HG03039 (cell line): ENCODE results near the gene ZNF865.

Source experiments
- ATAC-seq: cut with Tn5 transposase; IDR thresholded peaks from one replicate; pipeline ENCODE4 v1.9.1; 2021; ENCODE audit warnings: mild to moderate bottlenecking, moderate library complexity; ENCODE audit not compliant: unreplicated experiment

The ZNF865 gene

DNA sequence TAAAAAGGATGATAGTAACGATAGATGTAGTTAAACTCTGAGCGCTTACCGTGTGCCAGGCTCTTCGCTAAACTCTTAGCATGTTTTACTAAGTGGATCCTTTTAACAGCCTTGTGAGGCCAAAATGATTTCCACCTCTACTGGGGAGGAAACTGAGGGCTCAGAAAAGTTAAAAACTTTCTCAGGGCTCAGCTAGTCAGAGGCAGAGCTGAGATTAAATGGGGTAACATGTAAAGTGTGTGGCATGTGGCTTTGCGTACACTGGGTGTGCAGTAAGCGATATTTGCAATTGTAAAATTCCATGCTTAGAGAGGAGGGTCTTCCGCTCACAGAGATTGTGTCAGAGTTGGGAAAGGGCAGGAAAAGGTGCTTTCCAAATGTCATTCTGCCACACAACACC lies 51.1 kb downstream of the ZNF865 start:
- ATAC-seq = no peak

DNA sequence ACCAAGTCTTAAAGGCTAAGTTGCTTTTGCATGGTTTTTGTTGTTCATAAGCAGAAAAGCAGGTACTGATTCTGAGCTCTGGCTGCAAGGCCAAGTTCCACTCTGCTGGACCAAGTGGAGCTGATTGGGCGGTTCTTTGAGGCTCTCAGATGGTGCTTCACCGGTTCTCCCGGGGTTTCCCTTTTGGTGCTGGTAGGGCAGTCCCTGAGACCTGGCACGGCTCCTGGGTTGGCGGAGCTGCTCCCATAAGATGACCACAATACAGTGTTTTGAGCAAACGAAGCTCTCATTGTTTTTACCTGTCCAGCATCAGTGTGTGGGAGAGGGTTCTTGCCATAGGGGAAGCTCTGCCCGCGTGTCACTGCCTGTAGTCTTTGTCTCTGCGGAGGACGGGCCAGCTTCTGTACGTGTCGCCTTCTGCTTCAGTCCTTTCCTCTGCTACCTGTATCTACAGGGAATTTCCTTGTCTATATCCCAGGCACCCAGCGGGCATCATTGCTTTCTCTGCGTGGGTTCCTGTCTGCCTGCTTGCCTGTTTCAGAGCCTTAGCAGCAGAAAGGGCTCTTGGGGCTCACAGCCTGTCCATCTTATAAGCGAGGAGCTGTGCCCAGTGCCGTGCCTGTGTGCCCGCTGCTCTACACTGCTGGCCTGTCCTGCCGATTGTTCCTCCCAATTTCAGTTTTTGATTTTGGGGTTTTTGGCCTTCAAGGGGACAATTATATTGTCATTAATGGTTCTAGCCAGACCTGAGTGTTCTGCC lies 51.7 kb downstream of the ZNF865 start:
- ATAC-seq = no peak

DNA sequence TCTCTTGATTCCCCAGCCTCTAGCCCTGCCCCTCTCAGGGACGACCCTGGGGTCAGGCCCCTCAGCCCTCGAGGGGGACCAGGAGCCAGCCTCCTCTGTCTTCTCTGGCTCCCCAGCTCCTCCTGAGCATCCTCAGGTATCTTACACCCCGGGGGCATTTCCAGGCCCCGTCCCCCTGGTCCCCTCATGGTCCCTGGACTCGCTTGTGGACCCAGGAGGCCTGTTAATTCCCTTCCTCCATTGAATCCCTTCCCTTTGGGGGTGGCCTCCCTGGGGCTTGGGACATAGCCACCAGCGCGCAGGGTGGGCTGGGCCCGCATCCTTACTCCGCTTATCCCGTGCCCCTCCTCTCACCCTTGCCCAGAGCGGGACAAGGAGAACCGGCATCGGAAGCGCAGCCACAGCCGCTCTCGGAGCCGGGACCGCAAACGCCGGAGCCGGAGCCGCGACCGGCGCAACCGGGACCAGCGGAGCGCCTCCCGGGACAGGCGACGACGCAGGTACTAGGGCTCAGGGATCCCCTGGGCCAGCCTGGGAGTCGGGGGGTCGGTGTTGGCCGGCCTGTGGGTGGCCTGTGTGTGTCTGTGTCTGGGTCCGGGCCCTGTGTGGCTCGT lies 53.5 kb downstream of the ZNF865 start:
- no peak for ATAC-seq

DNA sequence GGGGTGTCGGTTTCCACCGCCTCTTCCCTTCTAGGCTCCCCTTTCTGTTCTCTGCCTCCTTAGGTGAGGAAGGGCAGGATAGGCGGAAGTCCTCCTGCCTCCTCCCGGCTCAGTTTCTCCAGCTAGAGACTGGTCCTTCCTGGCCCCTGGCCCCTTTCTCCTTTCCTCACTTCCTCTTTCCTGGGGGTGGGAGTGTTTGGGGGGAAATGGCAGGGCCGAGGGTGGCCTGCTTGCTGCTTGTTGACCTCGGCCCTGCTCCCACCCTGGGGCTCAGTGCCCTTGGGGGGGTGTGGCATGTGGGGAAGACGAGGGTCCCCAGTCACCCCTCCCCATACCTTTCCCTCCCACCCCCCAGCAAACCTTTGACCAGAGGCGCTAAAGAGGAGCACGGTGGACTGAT lies 54.4 kb downstream of the ZNF865 start:
- ATAC-seq = no peak

DNA sequence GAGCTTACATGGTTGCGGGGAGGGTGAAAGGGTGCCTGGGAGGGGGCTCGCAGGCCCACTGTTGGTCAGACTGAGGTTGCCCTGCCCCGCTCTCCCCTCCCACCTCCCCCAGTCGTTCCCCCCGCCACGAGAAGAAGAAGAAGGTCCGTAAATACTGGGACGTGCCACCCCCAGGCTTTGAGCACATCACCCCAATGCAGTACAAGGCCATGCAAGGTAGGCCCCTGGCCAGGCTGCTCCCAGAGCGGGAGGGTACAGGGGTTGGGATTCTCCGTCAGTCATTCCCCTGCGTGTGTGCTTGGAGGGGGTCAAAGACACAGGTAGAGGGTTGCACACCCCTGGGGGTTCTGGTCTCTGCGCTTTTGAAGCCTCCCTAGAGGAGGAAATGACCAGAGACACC lies 55.0 kb downstream of the ZNF865 start:
- no peak for ATAC-seq

DNA sequence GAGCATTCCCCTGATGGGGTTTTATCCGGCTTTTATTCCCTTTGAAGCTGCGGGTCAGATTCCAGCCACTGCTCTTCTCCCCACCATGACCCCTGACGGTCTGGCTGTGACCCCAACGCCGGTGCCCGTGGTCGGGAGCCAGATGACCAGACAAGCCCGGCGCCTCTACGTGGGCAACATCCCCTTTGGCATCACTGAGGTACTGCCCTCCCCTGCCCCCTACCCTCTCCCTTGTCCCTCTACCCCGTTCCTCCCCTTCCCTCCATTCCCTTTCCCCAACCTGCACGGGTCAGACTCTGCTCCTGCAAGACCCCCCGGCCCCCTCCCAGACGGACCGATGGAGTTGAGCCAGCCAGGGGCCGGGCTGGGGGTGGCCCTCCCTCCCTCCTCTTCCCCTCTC lies 55.5 kb downstream of the ZNF865 start:
- no peak for ATAC-seq

DNA sequence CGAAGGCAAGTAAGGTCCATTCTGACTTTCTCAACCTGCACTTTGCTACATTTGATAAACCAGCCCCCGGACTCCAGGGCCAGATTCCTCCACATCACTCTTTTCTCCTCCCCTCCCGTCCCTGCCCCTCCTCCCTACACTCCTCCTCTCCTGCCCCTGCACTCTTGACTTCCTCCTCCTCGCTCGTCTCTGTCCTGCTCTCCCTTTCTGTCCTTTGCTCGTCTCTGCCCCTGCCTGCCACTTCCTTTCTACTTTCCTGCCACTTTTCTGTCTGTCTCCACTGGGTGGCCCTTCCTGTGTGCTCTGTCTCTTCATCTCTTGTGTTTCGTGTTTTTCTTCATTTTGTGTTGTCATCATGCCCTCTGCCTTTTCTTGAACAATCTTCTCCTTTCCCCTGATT lies 56.4 kb downstream of the ZNF865 start:
- ATAC-seq = no peak

DNA sequence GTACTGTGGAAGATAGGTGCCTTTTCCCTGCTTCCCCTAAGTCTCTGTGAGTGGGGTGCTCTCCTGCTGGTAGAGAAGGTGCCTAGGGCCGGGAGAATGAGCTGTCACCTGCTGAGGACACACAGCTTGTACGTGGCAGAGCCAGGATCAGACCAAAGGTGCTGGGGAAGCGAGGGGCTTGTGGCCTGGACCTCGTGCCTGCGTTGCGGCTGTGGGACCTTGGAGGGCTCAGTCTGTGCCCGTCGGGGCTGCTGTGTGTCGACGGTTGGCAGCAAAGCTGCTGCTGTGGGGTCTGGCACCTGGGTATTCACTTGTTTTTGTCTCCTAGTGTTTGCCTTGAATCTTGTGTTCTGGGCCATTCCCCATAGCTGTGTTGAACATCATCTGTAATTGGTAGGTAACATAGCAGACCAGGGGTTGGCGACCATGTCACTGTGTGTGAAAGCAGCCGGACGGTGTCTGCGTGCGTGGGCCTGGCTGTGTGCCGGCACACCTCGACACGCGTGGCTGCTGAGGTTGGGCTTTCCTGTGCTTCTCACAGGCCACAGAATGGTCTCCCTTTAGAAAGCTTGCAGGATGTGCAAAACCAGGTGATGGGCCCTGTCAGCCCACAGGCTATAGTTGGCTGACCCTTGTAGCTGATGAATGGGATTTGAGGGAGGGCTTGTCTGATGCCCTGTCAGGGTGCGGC lies 58.5 kb downstream of the ZNF865 start:
- ATAC-seq = no peak

DNA sequence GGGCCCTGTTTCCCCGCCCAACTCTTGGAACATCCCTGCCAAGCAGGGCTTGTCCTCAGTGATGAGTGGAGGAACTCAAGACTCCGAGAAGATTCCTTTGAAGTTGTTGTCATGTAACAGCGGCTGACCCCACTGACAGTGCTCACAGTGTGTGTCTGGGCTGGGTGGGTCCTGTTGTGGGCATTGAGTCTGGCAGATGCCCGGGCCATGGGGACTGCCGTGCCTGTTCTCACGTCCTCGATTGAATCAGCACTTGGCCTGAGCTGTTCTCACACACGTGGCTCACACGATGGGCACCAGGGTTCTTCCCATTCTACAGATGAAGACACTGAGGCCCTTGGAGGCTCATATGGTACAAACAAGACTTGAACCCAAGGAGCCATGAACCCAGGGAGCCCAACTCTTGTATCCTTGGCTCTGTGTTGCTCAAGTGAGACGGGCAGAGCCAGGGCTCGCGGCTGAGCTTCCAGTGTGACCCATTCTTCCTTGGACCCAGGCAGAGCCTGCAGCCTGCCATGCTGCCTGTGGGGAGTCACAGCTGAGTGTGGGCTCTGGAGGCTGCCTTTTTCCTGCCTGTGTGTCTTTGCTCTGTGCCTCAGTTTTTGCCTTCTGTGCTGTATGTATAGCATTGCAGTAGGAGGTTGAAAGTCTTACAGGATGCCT lies 61.0 kb downstream of the ZNF865 start:
- ATAC-seq = no peak
